Stimulated activated CD4-positive, alpha-beta T cell treated with anti-CD3 and anti-CD28 coated beads, TNF-alpha, amount 100 ng/mL, for 1 hour (primary cell): ENCODE results near the gene AMACR.
"Not testable (repeated sequence)": the region's sequence is repeated elsewhere in the genome, so short reads cannot be mapped to it uniquely, and the experiment has no call there.

Experiments
- DNase-seq, 3 donors: peaks; one replicate each; pipeline ENCODE4 v3.0.0-alpha.2; 2020; ENCODE audit warnings: low read depth in 3 of 3, low spot score in 1 of 3

Gene AMACR

GRCh38 chr5:34037726-34038125 is 29.9 kb upstream of the AMACR start:
- DNase-seq, result no peak

GRCh38 chr5:34035756-34036155 is 27.9 kb upstream of the AMACR start:
- no peak for DNase-seq

GRCh38 chr5:34034534-34035327 is 26.9 kb upstream of the AMACR start:
- DNase-seq, result no peak

GRCh38 chr5:34031966-34032365 is 24.1 kb upstream of the AMACR start:
- DNase-seq, result no peak

- no peak for DNase-seq
Observed at GRCh38 chr5:34031117-34031516, 23.3 kb upstream of the AMACR start.

GRCh38 chr5:34030585-34030984 is 22.7 kb upstream of the AMACR start:
- DNase-seq, result not testable (repeated sequence)

- DNase-seq, result no peak
Observed at GRCh38 chr5:34030048-34030447, 22.2 kb upstream of the AMACR start.

- DNase-seq, result no peak
Observed at GRCh38 chr5:34028349-34028748, 20.5 kb upstream of the AMACR start.

- no peak for DNase-seq
Observed at GRCh38 chr5:34026089-34026761, 18.4 kb upstream of the AMACR start.

- DNase-seq, result no peak
Observed at GRCh38 chr5:34022121-34022705, 14.4 kb upstream of the AMACR start.

GRCh38 chr5:34021334-34021733 is 13.5 kb upstream of the AMACR start:
- DNase-seq, result no peak

- no peak for DNase-seq
Observed at GRCh38 chr5:34020726-34021125, 12.9 kb upstream of the AMACR start.

GRCh38 chr5:34017254-34017653 is 9.4 kb upstream of the AMACR start:
- no peak for DNase-seq

- DNase-seq, result no peak
Observed at GRCh38 chr5:34016750-34017149, 8.9 kb upstream of the AMACR start.

GRCh38 chr5:34016222-34016621 is 8.4 kb upstream of the AMACR start:
- DNase-seq, result no peak

- no peak for DNase-seq
Observed at GRCh38 chr5:34015120-34015822, 7.4 kb upstream of the AMACR start.

- DNase-seq, result no peak
Observed at GRCh38 chr5:34014626-34015025, 6.8 kb upstream of the AMACR start.

- DNase-seq, result no peak
Observed at GRCh38 chr5:34013547-34013946, 5.7 kb upstream of the AMACR start.

GRCh38 chr5:34012791-34013190 is 4.9 kb upstream of the AMACR start:
- no peak for DNase-seq

- DNase-seq, result no peak
Observed at GRCh38 chr5:34011536-34011935, 3.7 kb upstream of the AMACR start.

GRCh38 chr5:34010146-34010545 is 2.3 kb upstream of the AMACR start:
- DNase-seq, result not testable (repeated sequence)

- no peak for DNase-seq
Observed at GRCh38 chr5:34009610-34010009, 1.8 kb upstream of the AMACR start.
